ENCODE measurements around the gene TRMT13.

The TRMT13 gene, protein sequence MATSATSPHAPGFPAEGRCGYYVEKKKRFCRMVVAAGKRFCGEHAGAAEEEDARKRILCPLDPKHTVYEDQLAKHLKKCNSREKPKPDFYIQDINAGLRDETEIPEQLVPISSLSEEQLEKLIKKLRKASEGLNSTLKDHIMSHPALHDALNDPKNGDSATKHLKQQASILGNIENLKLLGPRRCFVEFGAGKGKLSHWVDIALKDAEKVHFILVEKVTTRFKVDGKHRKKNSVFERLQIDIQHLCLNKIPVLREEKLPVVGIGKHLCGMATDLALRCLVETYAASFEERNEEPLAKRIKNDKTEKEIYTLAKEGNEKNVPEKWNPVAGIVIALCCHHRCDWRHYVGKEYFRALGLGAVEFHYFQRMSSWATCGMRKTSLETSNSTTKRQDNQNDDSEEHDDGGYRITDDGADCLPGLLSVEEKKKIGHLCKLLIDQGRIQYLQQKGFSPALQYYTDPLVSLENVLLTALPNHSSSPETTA

DNA sequence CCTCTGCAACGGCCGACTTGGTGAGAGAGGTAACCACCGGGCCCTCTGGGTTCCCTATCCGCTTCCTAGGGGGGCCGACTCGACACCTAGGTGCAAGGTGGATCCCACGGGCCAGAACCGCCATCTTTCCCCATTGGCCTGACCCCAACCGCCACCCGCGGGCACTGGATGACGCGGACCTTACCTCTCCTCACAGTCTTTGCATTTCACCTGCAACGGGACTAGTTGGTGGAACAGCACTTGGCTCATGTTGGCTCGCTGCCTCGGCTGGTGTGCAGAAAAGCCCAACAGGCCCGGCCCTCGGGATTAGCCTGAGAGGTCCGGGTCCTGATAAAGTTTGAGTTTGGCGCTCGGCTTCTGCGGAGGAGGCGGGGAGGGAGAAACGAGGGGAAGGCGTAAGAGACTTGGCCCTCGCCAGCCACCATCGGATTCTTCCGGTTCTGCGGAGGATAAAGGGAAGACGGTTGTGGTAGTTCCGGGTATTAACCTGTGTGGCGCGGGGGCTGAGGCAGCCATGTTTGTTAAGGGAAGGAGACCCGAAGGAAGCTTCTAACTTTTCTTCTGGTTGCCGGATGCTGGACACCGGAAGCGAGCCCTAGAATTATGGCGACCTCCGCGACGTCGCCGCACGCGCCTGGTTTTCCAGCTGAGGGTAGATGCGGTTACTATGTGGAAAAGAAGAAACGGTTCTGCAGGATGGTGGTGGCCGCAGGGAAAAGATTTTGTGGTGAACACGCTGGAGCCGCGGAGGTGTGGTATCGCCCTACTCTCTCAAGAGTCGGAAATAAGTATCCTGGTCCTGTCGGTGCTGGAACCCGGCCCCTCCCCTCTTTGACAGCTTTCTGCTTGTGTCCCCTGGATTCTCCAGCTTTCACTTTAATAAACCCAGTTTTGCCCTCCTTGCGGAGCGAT lies at the start of gene TRMT13, which contains the start of gene SASS6:
Gene TRMT13 (plus strand): TSS at position 598 of the 912 bp plus-strand sequence. CDS start 6 bp downstream, at position 604.
Gene SASS6 (minus strand): TSS at position 365 of the 912 bp plus-strand sequence. CDS start 116 bp downstream, at position 249.
- DNase-seq = peak; percentile 35

DNA sequence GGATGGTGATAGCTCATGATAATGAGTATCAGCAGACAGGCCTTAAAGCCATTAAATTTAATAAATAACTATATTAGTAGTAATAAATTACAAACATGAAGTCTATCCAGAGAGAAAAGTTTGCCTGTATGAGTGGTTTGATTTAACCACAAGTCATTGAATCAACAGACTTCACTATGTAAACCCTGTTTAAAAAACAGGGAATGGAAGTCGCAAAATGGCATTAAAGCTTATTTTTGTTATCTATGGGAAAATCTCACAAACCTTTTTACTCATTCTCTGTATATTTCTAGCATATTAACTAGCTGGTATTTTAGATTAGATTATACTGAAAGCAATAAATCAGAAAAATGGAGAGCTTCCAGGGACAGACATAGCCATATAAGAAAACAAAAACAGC lies 45.6 kb upstream of the TRMT13 start:
- DNase-seq = no peak

DNA sequence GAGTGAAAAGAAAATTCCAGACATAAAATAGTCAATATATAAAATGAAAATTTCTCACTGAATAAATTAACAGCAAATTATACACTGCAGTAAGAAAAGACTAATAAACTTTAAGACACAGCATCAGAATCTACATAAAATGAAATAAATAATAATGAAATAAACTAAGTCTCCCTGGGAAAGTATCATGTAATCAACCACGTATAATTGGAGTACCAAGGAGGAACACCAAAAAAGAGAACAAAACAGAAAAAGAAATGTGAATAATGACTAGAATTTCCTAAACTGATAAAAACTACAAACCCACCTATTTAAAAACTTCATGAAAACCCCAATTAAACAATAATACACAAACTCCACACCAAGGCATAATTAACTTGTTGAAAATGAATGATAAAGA lies 43.9 kb upstream of the TRMT13 start:
- DNase-seq = no peak

DNA sequence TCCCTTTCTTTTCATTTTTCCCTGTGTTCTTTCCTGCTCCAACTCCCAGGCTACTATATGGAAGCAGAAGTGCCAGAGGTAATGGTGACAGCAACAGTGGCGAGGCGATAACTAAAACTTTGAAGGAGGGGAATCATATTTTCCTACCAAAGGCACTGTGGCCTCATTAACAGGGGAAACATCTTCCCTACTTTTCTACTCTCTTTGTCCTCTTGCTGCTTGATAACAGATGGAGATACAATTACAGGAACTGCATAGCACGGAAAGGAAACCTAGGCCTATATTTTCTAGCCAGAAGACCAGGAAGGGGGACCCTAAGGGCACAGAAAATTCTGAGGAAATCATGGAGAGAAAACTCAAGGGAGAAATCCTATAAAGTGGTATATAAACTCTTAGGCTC lies 42.5 kb upstream of the TRMT13 start:
- no peak for DNase-seq

DNA sequence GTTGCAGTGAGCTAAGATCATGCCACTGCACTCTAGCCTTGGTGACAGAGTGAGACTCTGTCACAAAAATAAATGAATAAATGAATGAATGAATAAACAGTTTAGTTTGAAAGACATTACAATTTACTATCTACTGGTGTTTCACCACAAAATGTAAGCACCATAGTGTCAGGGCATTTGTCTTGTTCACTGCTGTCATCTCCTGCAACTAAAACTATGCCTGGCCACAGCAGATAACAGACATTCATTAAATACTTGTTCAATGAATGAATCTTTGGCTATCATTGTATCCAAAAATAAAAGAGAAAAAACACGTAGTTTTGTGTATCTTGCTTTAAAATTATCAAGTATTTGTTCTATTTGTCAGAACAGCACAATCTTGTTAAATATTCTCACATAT lies 32.8 kb upstream of the TRMT13 start:
- DNase-seq = no peak

DNA sequence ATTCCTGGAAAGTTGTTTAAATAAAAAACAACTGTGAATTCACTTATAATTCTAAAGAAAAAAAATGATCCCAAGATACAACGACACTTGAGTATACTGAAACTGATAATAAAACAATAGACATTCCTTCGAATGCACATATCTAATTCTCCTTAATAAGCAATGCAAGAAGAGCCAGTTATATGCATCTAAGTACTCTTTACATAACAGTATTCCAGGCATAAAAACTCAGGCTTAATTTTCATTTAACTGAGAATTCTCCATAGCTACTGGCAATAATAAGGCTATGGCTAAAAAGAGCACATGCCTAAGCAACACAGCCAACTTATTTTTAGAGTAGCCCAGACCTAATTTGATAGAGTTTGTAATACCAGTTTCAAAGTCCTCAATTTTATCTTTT lies 31.4 kb upstream of the TRMT13 start:
- no peak for DNase-seq

DNA sequence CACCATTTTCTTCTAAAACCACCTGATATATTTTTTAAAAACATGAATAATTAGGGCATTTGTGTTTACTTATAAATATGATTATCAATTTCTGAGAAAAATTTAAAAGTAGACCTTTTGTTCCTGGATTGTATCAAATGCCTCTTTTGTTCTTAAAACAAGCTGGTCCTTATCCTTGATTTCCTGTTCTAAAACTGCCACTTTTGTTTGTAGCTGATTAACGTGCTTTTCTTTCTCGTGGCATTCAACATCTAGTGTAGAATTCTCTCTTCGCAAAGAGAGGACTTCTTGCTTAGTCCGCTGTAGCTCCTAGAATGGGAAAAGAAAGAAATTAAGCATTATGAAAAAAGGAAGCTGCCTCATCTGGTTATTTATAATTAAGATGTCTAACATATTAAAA lies 25.3 kb upstream of the TRMT13 start:
- no peak for DNase-seq

DNA sequence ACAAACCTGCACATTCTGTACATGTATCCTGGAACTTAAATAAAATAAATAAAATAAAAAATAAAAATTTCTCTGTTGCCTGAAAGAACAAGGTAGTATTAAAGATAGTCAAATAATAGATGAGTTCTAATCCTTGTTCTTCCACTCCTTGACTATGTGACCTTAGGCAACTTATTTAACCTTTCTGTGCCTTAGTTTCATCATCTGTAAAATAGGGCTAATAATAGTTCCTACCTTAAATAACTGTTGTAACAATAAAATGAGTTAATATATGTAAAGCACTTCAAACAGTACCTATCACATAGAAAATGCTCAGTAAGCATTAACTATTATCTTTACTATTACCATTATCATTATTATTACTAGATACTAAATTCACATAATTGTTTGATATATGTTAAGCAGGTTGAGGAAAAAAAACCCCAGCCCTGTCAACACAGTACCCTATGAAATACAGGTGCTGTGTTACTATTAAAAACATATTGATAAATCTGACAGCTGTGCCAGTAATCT lies 23.4 kb upstream of the TRMT13 start:
- DNase-seq = no peak

DNA sequence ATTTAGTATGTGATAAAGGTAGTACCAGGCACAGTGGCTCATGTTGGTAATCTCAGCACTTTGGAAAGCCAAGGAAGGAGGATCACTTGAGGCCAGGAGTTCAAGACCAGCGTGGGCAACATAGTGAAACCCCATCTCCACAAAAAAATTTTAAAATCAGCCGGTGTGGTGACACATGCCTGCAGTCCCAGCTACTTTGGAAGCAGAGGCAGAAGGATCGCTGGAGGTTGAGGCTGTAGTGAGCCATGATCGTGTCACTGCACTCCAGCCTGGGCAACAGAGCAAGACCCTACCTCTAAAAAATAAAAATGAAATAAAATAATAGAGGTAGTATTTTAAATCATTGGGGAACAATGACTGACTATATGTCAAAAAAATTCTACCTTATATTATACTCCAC lies 17.4 kb upstream of the TRMT13 start:
- no peak for DNase-seq

DNA sequence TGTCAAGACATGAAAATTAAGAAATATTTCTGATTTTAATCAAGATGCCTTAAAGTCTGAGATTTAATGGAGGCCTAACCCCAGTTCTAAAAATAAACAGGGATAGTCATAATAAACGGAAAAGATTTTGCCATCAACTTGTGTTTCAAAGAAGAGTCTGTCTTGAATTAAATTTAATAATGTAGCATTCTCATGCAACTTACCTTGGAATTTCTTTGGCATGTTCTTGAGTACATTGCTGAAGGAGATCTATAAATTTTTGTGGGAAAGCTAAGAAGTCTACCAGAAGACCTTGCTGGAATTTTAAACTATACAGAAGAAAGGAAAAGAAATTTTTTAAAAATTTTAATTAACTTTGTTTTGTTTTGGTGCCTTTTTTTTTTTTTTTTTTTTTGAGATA lies 10.8 kb upstream of the TRMT13 start:
- DNase-seq = no peak

DNA sequence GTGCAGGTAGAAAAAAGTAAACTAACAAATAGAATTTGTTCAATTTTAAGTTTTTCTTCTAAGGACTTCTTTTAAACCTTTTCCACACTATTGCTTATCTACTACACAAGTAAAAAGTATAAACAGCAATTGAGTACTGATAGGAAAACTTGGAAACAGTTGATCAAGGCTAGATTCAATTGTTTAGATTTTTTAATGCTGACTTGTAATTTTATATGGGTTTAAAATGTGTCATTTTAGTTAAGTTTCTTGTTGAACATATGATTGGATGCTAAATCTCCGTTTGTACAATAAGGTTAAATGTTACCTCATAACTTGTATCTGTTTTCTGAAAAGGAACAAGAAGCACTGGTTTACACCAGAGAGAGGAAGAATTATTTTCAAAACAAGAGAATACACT lies 5.7 kb upstream of the TRMT13 start:
- no peak for DNase-seq

DNA sequence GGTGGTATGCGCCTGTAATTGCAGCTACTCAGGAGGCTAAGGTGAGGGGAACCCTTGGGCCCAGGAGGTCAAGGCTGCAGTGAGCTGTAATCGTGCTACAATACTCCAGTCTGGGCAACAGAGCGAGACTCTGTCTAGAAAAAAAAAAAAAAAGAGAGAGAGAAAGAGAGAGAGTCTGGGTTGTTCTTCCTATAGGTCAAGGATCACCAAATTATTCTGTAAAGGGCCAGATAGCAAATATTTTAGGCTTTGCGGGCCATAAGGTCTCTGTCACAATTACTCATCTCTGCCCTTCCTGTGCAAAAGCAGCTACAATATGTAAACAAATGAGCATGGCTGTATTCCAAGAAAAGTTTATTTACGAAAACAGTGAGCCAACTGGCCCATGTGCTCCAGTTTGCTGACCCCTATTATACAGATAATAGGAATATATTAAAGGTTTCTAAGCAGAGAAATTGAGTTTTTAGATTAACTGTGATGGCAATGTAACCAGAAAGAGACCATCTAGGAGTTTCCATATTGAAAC lies 2.3 kb upstream of the TRMT13 start:
- DNase-seq = no peak

DNA sequence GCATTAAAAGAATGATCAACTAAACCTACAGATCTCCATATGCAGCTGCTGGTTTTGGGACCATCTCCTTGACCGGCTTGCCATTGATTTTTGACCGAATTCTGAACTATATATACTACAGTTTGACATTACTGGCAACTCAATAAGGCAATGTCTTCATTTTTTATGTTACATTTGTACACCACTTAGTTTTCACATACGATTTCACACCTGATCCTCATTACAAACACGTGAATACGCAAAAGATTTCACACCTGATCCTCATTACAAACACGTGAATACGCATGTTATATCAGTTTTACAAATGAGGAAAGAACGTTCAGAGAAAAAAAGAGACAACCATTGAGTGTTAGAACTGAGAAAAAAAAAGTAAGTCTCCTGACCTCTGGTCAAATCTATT lies 1.3 kb upstream of the TRMT13 start:
- no peak for DNase-seq

DNA sequence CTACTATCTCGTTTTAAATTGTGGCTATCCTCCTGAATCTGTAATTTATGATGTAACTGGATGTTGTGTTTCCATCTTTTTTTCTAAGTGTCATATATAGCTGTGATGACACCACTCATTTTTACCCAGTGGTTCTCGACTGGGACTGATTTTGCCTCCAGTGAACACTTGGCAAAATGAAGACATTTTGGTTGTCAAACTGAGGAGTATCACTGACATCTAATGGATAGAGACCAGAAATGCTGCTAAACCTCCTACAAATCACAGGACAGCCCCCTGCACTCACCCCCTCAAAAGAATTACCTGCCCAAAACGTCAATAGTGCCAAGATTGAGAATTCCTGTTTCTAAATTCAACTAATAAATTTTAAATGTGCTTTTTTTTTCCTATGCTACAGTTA lies 1.9 kb downstream of the TRMT13 start:
- no peak for DNase-seq

DNA sequence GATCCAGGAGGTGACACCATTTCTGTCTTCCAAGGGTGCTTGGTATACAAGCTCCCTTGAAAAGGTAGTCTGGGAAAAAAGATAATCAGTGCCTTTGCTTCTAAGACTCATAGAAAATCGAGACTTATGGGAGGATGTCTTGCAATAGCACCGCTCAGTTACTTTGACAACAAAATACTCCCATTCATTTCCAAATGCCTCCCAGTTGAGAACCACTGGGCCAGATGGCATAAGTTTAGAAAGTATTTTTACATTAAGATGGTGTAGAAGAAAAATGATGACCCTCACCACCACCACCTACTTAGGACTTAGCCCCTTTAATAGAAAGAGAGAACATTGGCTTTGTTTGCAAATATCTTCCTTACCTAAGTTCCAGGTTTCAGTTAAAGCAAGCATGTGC lies 4.6 kb downstream of the TRMT13 start:
- DNase-seq = no peak

DNA sequence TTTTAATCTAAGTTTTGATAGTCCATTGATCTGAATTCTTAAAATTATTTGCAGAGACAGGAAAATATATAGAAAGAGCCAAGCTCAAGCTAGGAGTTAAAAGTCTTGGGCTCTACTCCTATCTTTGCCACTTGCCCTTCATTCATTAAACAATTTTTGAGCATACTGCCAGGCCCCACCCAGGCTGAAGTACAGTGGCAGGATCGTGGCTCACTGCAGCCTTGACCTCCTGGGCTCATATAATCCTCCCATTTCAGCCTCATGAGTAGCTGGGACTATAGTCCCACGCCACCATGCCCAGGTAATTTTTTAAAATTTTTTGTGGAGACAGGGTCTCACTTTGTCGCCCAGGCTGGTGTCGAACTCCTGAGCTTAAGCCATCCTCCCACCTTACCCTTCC lies 8.2 kb downstream of the TRMT13 start:
- no peak for DNase-seq

DNA sequence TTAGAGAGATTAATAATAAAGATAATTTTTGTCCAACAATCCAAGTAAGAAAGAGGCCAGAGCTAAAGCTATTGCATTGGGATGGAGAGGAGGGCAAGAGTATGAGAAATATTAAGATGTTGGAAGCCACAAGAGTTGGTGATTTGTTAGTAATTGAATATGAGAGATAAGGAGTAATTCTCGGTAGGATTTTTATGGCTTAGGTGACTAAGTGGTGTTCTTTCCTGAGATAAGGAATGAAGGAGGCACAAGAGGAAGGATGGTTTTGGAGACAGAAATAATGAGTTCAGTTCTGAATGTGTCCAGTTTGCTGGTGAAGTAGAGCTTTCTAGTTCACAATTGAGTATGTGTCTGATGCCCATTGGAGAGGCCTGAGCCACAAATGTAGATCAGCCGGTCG lies 9.4 kb downstream of the TRMT13 start:
- no peak for DNase-seq

DNA sequence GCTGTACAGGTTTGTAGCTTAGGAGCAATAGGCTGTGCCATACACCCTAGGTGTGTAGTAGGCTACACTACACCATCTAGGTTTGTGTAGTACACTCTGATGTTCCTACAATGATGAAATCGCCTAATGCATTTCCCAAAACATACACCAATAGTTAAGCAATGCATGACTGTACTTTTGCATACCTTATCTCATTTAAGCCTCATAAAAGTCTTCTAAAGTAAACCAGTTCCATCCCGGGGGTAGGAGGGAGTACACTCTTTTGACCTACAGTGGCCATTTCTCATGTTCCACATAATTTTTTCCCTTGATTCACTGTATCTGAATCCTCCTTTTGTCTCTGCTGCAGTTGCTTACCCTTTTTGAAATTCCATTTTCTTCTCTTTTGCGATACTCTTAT lies 12.2 kb downstream of the TRMT13 start:
- DNase-seq = no peak

DNA sequence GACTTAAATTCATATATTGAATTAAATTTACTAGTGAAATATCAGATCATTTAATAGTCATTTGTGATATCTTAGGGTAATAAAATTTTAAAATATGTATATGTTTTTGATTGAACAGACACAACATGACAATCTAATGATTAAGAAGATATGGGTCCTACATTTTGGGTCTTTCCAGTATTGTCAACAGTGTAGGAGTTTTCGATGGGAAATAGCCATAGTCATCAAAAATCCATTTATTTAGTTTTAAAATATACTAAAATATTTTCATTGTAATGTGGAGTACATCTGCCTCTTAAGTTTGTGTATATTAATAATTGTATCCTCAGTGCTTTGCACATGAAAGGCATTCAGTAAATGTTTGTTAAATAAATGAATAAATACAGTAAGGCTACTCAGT lies 14.0 kb downstream of the TRMT13 start:
- DNase-seq = no peak

DNA sequence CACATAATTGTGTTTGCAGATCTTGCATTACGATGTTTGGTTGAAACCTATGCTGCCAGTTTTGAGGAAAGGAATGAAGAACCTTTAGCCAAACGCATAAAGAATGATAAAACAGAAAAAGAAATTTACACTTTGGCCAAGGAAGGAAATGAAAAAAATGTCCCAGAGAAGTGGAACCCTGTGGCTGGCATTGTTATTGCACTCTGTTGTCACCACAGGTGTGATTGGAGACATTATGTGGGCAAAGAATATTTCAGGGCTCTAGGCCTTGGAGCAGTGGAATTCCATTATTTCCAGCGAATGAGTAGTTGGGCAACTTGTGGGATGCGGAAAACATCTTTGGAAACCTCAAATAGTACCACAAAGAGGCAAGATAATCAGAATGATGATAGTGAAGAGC lies 14.9 kb downstream of the TRMT13 start:
- DNase-seq = no peak

DNA sequence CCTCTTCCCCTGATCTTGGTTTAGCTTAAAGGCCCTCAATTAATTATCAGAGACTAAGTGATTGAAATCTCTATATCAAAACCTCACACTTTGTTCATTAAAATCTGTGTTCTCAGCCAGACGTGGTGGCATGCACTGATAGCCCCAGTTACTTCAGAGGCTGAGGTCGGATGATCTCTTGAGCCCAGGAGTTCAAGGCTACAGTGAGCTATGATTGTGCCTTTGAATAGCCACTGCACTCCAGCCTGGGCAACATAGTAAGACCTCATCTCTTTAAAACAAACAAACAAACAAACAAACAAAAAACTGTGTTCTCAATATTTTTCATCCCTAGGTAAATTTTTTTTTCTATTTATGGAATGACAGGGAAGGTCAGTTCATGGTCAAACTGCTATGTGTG lies 18.7 kb downstream of the TRMT13 start:
- DNase-seq = no peak

DNA sequence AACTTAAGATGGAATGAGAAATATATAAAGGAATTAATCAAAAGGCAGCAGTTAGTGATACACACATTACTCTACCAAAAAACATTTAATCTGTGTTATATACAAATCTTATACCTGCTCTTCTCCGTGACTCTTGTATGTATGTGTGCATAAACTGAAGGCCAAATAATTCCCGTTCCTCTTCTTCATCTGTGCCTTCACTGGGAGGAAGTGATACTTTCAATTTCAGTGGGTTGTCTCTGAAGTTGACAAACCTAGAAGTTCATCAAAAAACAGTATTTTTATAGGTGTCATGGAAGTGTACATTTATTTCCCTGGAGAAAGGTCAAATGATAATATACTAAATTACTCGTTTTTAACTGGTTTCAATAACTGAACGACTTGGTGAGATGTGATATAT lies 19.3 kb downstream of the TRMT13 start:
- DNase-seq = no peak

DNA sequence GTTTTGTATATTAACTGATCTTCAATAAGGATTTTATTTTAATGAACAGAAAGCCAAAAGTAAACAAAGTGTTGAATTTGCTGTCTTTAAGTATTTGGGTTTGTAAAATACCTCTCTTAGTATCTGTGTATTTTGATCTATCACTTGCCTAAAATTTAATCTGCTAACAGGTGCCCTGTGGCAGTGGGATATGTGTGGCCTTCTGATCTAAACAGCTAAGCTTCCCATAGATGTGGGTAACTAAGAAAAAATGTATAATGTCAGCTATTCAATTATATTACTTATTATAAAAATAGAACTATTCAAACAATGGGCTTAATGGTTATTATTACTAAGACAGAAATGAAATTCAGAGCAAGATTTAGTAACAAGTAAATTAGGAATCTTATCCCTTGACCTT lies 29.9 kb downstream of the TRMT13 start:
- no peak for DNase-seq
